IPS DF 6.9 (cell line): ENCODE results near the gene IFI6.
"Not testable (repeated sequence)": the region's sequence is repeated elsewhere in the genome, so short reads cannot be mapped to it uniquely, and the experiment has no call there.

ENCODE experiments used
- DNase-seq: peaks from one replicate; pipeline ENCODE4 v3.0.0-alpha.2; 2013; ENCODE audit warnings: low read depth, low spot score
- H3K27ac ChIP-seq: one replicate; pipeline ENCODE4 v1.5.1; 2013; ENCODE audit warnings: low read length, control low read depth
- H3K27me3 ChIP-seq: 2 replicates; pipeline ENCODE4 v1.6.1; 2013; ENCODE audit warnings: mild to moderate bottlenecking, low read length; ENCODE audit not compliant: control insufficient read depth, insufficient read depth
- H3K36me3 ChIP-seq: 2 replicates; pipeline ENCODE4 v1.6.1; 2013; ENCODE audit warnings: low read length; ENCODE audit not compliant: control insufficient read depth, insufficient read depth
- H3K4me1 ChIP-seq: 2 replicates; pipeline ENCODE4 v1.6.1; 2013; ENCODE audit warnings: low read length; ENCODE audit not compliant: control insufficient read depth, insufficient read depth
- H3K4me3 ChIP-seq: 2 replicates; pipeline ENCODE4 v1.5.1; 2013; ENCODE audit warnings: mild to moderate bottlenecking, low read length
- H3K9me3 ChIP-seq: 2 replicates; pipeline ENCODE4 v1.6.1; 2013; ENCODE audit warnings: low read length, inconsistent platforms; ENCODE audit not compliant: control insufficient read depth, insufficient read depth
- WGBS: extraction: QIAGEN DNeasy Blood & Tissue Kit; methylation state at CpG from one replicate; pipeline ENCODE4 v1.1.7; 2013; ENCODE audit warnings: mixed read lengths, missing lambda C conversion rate; ENCODE audit not compliant: insufficient read length, insufficient coverage; 5-methylcytosine and 5-hydroxymethylcytosine counted together

Gene IFI6

GRCh38 chr1:27650171-27650538, 21.8 kb downstream of the IFI6 start:
- WGBS = no CpG with 5 or more reads among the region's 1 CpG
- Histone ChIP-seq H3K4me3 (no peak overlapping the region), H3K36me3 (no peaks in the 10 kb centered on the region), H3K27me3 (no peaks in the 10 kb centered on the region), H3K9me3 (no peaks in the 10 kb centered on the region), H3K4me1 (peaks cover 3% of the 10 kb centered on the region; the same call in 1 of the 2 replicates), H3K27ac (no peak overlapping the region)
- DNase-seq = no peak

- Histone ChIP-seq H3K4me1 (peaks cover 1% of the 10 kb centered on the region; the same call in 1 of the 2 replicates), H3K9me3 (no peaks in the 10 kb centered on the region), H3K27me3 (no peaks in the 10 kb centered on the region), H3K4me3 (no peak overlapping the region), H3K27ac (no peak overlapping the region), H3K36me3 (no peaks in the 10 kb centered on the region)
- no peak for DNase-seq
- no CpG with 5 or more reads among the region's 11 CpGs for WGBS
These were observed 22.7 kb downstream of the IFI6 start for GRCh38 chr1:27649306-27649635.

GRCh38 chr1:27648602-27649305, 23.2 kb downstream of the IFI6 start:
- WGBS = no CpG with 5 or more reads among the region's 6 CpGs
- no peaks in the 10 kb centered on the region for H3K27me3 ChIP-seq
- no peaks in the 10 kb centered on the region for H3K9me3 ChIP-seq
- no peak overlapping the region for H3K4me3 ChIP-seq
- peaks cover 1% of the 10 kb centered on the region; the same call in 1 of the 2 replicates for H3K4me1 ChIP-seq
- H3K27ac ChIP-seq = no peak overlapping the region
- H3K36me3 ChIP-seq = no peaks in the 10 kb centered on the region
- DNase-seq = no peak

GRCh38 chr1:27647328-27647727, 24.7 kb downstream of the IFI6 start:
- H3K9me3 ChIP-seq = no peaks in the 10 kb centered on the region
- H3K27me3 ChIP-seq = no peaks in the 10 kb centered on the region
- H3K36me3 ChIP-seq = no peaks in the 10 kb centered on the region
- H3K27ac ChIP-seq = no peak overlapping the region
- H3K4me1 ChIP-seq = peaks cover 4% of the 10 kb centered on the region; the same call in 1 of the 2 replicates
- no CpG with 5 or more reads among the region's 5 CpGs for WGBS
- DNase-seq = no peak
- no peak overlapping the region for H3K4me3 ChIP-seq

GRCh38 chr1:27646676-27647075, 25.3 kb downstream of the IFI6 start:
- Histone ChIP-seq H3K4me3 (no peak overlapping the region), H3K9me3 (no peaks in the 10 kb centered on the region), H3K36me3 (no peaks in the 10 kb centered on the region), H3K27me3 (no peaks in the 10 kb centered on the region), H3K27ac (no peak overlapping the region), H3K4me1 (peaks cover 4% of the 10 kb centered on the region; the same call in 1 of the 2 replicates)
- WGBS = no CpG with 5 or more reads among the region's 8 CpGs
- DNase-seq = no peak

- no peak overlapping the region for H3K27ac ChIP-seq
- no peak for DNase-seq
- H3K9me3 ChIP-seq = no peaks in the 10 kb centered on the region
- no peaks in the 10 kb centered on the region for H3K36me3 ChIP-seq
- H3K4me3 ChIP-seq = no peak overlapping the region
- no CpG with 5 or more reads among the region's 4 CpGs for WGBS
- 0 out of 2 replicates have a peak, but pooled peaks cover 3% of the 10 kb centered on the region for H3K4me1 ChIP-seq
- no peaks in the 10 kb centered on the region for H3K27me3 ChIP-seq
These were observed 26.9 kb downstream of the IFI6 start for GRCh38 chr1:27645071-27645415.

GRCh38 chr1:27644369-27645070, 27.5 kb downstream of the IFI6 start:
- Histone ChIP-seq H3K4me1 (0 out of 2 replicates have a peak, but pooled peaks cover 3% of the 10 kb centered on the region), H3K9me3 (no peaks in the 10 kb centered on the region), H3K4me3 (no peak overlapping the region), H3K36me3 (no peaks in the 10 kb centered on the region), H3K27ac (no peak overlapping the region), H3K27me3 (no peaks in the 10 kb centered on the region)
- no CpG with 5 or more reads among the region's 5 CpGs for WGBS
- no peak for DNase-seq

- DNase-seq = no peak
- Histone ChIP-seq H3K27me3 (no peaks in the 10 kb centered on the region), H3K4me1 (0 out of 2 replicates have a peak, but pooled peaks cover 3% of the 10 kb centered on the region), H3K36me3 (no peaks in the 10 kb centered on the region), H3K9me3 (no peaks in the 10 kb centered on the region), H3K4me3 (no peak overlapping the region), H3K27ac (no peak overlapping the region)
- no CpG with 5 or more reads among the region's 13 CpGs for WGBS
These were observed 28.2 kb downstream of the IFI6 start for GRCh38 chr1:27643600-27644368.

GRCh38 chr1:27640514-27640913, 31.5 kb downstream of the IFI6 start:
- not testable (repeated sequence) for H3K27me3 ChIP-seq, H3K4me3 ChIP-seq, H3K27ac ChIP-seq, H3K4me1 ChIP-seq, H3K36me3 ChIP-seq, DNase-seq, H3K9me3 ChIP-seq
- no CpG with 5 or more reads among the region's 9 CpGs for WGBS

GRCh38 chr1:27638805-27639204, 33.2 kb downstream of the IFI6 start:
- no peaks in the 10 kb centered on the region for H3K36me3 ChIP-seq
- no peak for DNase-seq
- no peak overlapping the region for H3K4me3 ChIP-seq
- H3K27ac ChIP-seq = no peak overlapping the region
- H3K27me3 ChIP-seq = peaks cover 11% of the 10 kb centered on the region
- no peaks in the 10 kb centered on the region for H3K9me3 ChIP-seq
- H3K4me1 ChIP-seq = 0 out of 2 replicates have a peak, but pooled peaks cover 5% of the 10 kb centered on the region
- WGBS = no CpG with 5 or more reads among the region's 2 CpGs
